GM21576 (cell line): ENCODE measurements around the gene CLDN6.

Source experiments
- ATAC-seq: cut with Tn5 transposase; IDR thresholded peaks from one replicate; pipeline ENCODE4 v1.9.1; 2021; ENCODE audit warnings: mild to moderate bottlenecking, moderate library complexity; ENCODE audit not compliant: unreplicated experiment

Gene CLDN6

GRCh38 chr16:2992383-2993081 lies 25.5 kb downstream of the CLDN6 start:
- ATAC-seq, result no peak

GRCh38 chr16:2991566-2992261 lies 26.3 kb downstream of the CLDN6 start:
- ATAC-seq, result no peak

- ATAC-seq, result no peak
Observed at GRCh38 chr16:2990891-2991290, 27.1 kb downstream of the CLDN6 start.

- ATAC-seq, result no peak
Observed at GRCh38 chr16:2988590-2989099, 29.3 kb downstream of the CLDN6 start.

- no peak for ATAC-seq
Observed at GRCh38 chr16:2987833-2988232, 30.1 kb downstream of the CLDN6 start.

- ATAC-seq, result no peak
Observed at GRCh38 chr16:2987286-2987685, 30.7 kb downstream of the CLDN6 start.

GRCh38 chr16:2986623-2987188 lies 31.3 kb downstream of the CLDN6 start:
- ATAC-seq, result no peak

- no peak for ATAC-seq
Observed at GRCh38 chr16:2985893-2986355, 32.1 kb downstream of the CLDN6 start.

GRCh38 chr16:2985462-2985861 lies 32.5 kb downstream of the CLDN6 start:
- ATAC-seq, result no peak

GRCh38 chr16:2983706-2984136 lies 34.3 kb downstream of the CLDN6 start:
- no peak for ATAC-seq

- ATAC-seq, result no peak
Observed at GRCh38 chr16:2982402-2982801, 35.6 kb downstream of the CLDN6 start.

- ATAC-seq, result no peak
Observed at GRCh38 chr16:2981899-2982250, 36.1 kb downstream of the CLDN6 start.

GRCh38 chr16:2981177-2981898 lies 36.6 kb downstream of the CLDN6 start:
- ATAC-seq, result no peak

GRCh38 chr16:2980227-2981176 lies 37.5 kb downstream of the CLDN6 start, which contains the start of gene PKMYT1:
Gene PKMYT1 (minus strand): TSS chr16:2980446. CDS start chr16:2979657, 789 bp downstream.
- ATAC-seq, result peak; percentile 53

- ATAC-seq, result peak; percentile 7
Observed at GRCh38 chr16:2979669-2980226, 38.2 kb downstream of the CLDN6 start.

- ATAC-seq, result no peak
Observed at GRCh38 chr16:2977440-2977839, 40.5 kb downstream of the CLDN6 start.

GRCh38 chr16:2976673-2977072 lies 41.3 kb downstream of the CLDN6 start:
- no peak for ATAC-seq

- no peak for ATAC-seq
Observed at GRCh38 chr16:2976201-2976600, 41.8 kb downstream of the CLDN6 start.

- ATAC-seq, result no peak
Observed at GRCh38 chr16:2975161-2975795, 42.7 kb downstream of the CLDN6 start.
